Bronchial epithelial cell (primary cell): ENCODE results near the gene SCAP. TPM values are rescaled to one million over a fixed set of nuclear protein-coding genes. Genes with fewer than 3 reads are reported as not detected.

Source experiments
- DNase-seq: peaks from one replicate; pipeline ENCODE4 v3.0.0-alpha.2; 2010; ENCODE audit warnings: low read depth
- FAIRE-seq: peaks from 2 replicates; lab custom pipeline; 2011; peaks lifted over from hg19 to GRCh38; lab: Jason Lieb, UNC
- H3K27me3 ChIP-seq: 2 replicates; pipeline ENCODE4 v1.5.1; 2011; ENCODE audit warnings: low read length; ENCODE audit not compliant: control insufficient read depth, insufficient read depth
- H3K36me3 ChIP-seq: 2 replicates; pipeline ENCODE4 v1.5.1; 2011; ENCODE audit warnings: low read length; ENCODE audit not compliant: control insufficient read depth, insufficient read depth
- H3K4me3 ChIP-seq: 2 replicates; pipeline ENCODE4 v1.5.1; 2011; ENCODE audit warnings: mild to moderate bottlenecking, low read depth, low read length, control low read depth
- total RNA-seq: library from RNA; depleted of rRNA; stranded (reverse); fragments of >200 nt; gene quantifications from 2 replicates; pipeline ENCODE4 v1.2.1, GENCODE V29; 2014
- TF ChIP-seq, protein P1 (sequence below): IDR thresholded peaks from 2 replicates; pipeline ENCODE4 v1.5.1; 2011; ENCODE audit warnings: mild to moderate bottlenecking, moderate library complexity, low read length, control low read depth, inconsistent platforms; ENCODE audit not compliant: insufficient read depth, severe bottlenecking

Gene SCAP
- total RNA-seq, 1 donor from 2014 or later = 55.0 TPM

DNA sequence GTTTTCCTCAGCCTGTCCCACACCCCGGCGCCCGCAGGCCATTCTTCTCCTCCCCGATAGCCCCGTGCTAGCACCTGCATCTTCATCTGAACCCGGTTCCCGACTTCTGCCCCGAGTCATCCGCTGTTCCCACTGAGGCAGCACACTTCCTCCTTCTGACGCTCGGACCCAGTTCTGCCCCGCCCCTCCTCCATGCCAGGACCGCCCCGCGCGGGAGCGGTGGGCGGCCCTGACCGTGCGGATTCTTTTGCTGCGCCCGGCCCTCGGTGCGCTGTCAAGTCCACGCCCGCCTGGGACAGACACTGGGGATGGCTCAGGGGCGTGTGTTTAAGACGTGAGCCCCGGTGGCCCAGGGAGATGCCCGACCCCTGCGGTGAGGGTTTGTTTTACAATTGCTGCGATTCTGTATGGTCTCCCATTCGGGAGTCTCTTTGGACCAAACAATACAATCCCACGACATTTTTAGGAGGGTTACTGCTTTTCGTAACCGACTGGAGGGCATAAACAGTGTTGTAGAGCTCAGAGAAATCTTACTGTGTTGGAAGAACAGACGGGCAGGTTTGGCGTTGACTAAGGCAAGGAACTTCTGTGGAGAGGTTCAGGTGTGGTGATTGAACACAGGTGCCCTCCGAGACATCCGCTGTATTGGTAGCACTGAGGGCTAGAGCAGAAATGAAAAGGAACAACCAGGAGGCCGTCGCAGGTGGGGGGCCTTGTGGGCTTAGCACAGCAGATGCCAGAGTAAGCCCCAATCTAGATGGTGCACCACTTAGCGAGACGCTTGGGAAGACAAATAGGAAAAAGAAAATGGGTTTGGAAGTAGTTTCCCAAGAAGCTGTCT is 94.2 kb downstream of the SCAP start:
- Histone ChIP-seq H3K36me3 (peaks cover 1% of the 10 kb centered on the region), H3K4me3 (peak overlapping the region; percentile 99), H3K27me3 (no peaks in the 10 kb centered on the region)
- TF ChIP-seq, protein P1, sequence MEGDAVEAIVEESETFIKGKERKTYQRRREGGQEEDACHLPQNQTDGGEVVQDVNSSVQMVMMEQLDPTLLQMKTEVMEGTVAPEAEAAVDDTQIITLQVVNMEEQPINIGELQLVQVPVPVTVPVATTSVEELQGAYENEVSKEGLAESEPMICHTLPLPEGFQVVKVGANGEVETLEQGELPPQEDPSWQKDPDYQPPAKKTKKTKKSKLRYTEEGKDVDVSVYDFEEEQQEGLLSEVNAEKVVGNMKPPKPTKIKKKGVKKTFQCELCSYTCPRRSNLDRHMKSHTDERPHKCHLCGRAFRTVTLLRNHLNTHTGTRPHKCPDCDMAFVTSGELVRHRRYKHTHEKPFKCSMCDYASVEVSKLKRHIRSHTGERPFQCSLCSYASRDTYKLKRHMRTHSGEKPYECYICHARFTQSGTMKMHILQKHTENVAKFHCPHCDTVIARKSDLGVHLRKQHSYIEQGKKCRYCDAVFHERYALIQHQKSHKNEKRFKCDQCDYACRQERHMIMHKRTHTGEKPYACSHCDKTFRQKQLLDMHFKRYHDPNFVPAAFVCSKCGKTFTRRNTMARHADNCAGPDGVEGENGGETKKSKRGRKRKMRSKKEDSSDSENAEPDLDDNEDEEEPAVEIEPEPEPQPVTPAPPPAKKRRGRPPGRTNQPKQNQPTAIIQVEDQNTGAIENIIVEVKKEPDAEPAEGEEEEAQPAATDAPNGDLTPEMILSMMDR = no peak
- DNase-seq (peak; percentile 73), FAIRE-seq (no peak)

DNA sequence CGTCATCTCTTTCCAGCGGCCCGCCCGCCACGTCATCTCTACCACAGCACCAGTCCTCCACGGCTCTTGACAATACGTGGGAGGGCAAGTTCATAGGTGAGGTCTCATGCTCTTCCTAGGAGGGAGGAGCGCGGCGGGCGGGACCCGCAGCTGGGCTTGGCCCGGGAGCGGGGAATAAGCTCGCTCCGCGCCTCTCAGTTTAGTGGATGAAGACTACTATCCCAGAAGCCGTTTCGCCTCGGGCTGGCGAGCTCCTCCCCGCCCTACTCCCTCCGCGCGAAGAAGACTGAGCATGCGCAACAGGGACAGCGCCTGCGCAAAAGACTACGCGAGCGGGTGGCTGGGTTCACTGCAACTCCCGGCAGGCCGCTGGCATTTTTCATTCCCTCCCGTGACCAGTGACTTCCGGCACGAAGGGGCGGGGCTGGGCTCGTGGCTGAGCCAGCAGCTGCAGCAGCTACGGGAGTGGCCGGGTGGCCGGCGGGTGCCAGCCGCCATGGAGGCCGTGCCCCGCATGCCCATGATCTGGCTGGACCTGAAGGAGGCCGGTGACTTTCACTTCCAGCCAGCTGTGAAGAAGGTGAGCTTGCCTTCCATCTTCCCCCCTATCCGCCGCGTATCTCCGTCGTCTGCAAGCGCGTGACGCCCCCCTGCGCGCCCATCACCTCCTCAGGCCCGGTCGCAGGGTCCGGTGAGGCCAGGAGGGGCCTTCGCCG is 95.0 kb downstream of the SCAP start, which contains the start of gene PTPN23:
Gene PTPN23, plus strand, starts transcription at position 421 of the 716 bp plus-strand sequence. Its CDS starts 76 bp downstream, at position 497.
- TF ChIP-seq, protein P1 = no peak
- Histone ChIP-seq H3K4me3 (peak within 1 kb of the TSS; percentile 99), H3K36me3 (peaks cover 1% of the 10 kb centered on the region), H3K27me3 (no peaks in the 10 kb centered on the region)
- peak; percentile 52 for FAIRE-seq
- DNase-seq = peak; percentile 96

DNA sequence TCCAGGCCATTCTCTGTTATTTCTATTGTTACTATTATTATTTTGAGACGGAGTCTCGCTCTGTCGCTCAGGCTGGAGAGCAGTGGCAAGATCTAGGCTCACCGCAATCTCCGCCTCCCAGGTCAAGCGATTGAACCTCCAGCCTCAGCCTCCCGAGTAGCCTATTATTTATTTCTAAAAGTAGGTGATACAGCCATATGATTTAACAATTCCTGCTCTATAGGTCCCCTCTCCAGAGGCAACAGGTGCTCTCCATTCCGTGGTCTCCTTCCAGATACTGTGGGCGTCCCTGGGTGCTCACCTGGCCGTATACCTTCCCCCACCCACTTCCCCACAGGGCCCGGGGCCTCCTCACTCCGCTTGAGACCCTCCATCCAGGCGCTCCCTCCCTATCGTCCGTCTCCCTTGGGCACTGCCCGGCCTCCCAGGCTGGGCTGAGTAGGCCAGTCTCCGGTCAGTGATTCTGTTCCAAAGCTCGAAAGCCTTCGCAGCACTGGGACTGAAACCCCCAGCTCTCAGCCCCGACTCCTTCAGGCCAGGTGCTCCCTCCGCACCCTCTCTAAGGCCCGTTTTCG is 95.6 kb downstream of the SCAP start:
- no peaks in the 10 kb centered on the region for H3K27me3 ChIP-seq
- peak overlapping the region; percentile 99 for H3K4me3 ChIP-seq
- peaks cover 1% of the 10 kb centered on the region for H3K36me3 ChIP-seq
- FAIRE-seq (no peak), DNase-seq (no peak)
- TF ChIP-seq, protein P1 = no peak

DNA sequence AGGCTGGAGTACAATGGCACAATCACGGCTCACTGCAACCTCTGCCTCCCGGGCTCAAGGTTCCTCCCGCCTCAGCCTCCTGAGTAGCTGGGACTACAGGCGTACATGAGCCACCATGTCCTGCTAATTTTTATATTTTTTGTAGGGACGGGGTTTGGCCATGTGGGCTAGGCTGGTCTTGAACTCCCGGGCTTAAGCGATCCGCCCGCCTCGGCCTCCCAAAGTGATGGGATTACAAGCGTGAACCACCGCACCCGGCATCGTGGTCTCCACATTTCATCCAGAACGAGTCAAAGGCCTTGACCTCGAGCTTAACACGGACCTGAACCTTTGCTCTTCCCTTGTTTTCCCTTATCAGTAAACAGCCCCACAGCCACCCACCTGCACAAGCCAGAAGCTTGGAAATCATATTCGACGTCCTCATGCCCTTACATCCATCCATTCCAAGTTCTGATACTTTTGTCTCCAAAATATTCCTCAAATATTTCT is 96.3 kb downstream of the SCAP start:
- no peak for FAIRE-seq
- Histone ChIP-seq H3K4me3 (peak overlapping the region; percentile 99), H3K36me3 (peaks cover 1% of the 10 kb centered on the region), H3K27me3 (no peaks in the 10 kb centered on the region)
- DNase-seq = no peak
- TF ChIP-seq, protein P1 = no peak

DNA sequence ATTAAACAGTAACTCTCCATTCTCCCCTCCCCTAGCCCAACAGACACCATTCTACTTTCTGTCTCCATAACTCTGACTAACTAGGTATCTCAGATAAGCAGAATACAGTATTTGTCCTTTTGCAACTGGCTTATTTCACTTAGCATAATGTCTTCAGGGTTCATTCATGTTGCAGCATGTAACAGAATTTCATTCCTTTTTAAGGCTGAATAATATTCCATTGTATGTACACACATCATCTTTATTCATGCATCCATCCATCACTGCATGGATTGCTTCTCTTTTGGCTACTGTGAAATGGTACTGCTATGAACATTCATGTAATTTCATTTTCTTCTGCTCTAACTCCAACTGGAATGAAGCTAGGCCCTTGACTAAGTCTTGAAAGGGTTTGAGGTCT is 96.9 kb downstream of the SCAP start:
- FAIRE-seq (no peak), DNase-seq (no peak)
- no peaks in the 10 kb centered on the region for H3K27me3 ChIP-seq
- TF ChIP-seq, protein P1 = no peak
- H3K36me3 ChIP-seq = peaks cover 1% of the 10 kb centered on the region
- H3K4me3 ChIP-seq = no peak overlapping the region
